ENCODE results near the gene GASK1A.

GASK1A gene

GRCh38 chr3:43001556-43002121, 22.5 kb downstream of the GASK1A start:
- no peak for TF ChIP-seq CTCF (IDR thresholded peaks at IDR 0.05; ENCODE audit: low read depth, low read length)
- H3K4me3 ChIP-seq (ENCODE audit: low read depth, low read length), result no peak overlapping the region

- no peak for TF ChIP-seq CTCF (IDR thresholded peaks at IDR 0.05; ENCODE audit: low read depth, low read length)
- H3K4me3 ChIP-seq (ENCODE audit: low read depth, low read length), result no peak overlapping the region
These were observed 25.2 kb downstream of the GASK1A start for GRCh38 chr3:43004282-43004681.

DNA sequence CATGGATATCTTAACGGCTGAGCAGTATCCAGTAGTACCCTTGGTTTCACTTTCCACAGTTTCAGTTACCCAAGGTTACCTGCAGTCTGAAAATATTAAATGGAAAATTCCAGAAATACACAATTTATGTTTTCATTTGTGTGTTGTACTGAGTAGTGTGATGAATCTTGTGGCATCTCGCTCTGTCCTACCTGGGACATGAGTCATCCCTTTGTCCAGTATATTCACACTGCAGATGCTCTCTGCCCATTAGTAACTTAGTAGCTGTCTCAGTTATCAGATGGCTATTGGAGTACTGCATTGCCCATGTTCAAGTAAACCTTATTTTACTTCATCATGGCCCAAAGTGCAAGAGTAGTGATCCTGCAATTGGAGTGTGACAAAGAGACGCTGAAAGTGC, 26.1 kb downstream of the GASK1A start:
- H3K4me3 ChIP-seq (ENCODE audit: low read depth, low read length), result no peak overlapping the region
- no peak for TF ChIP-seq CTCF (IDR thresholded peaks at IDR 0.05; ENCODE audit: low read depth, low read length)

DNA sequence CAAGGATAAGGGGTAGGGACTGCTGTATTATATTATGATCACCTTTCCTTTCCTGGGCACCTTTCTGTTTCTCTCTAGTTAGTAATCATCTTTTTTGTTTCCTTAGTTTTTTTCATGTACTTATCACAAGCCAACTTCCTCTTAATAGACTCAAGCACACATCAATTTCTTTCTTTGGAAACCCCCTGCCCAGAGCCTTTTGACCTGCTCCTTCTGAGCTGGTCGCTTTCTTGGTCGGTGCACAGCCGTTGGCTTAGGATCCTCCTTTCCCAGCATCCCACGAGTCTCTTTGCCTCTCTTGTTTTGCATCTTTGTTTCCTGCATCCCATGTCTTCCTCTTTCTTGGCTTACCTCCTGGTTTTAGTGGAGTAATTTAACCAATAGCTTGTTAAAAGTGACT, 26.9 kb downstream of the GASK1A start:
- H3K4me3 ChIP-seq (ENCODE audit: low read depth, low read length), result no peak overlapping the region
- no peak for TF ChIP-seq CTCF (IDR thresholded peaks at IDR 0.05; ENCODE audit: low read depth, low read length)

GRCh38 chr3:43006825-43007224, 27.7 kb downstream of the GASK1A start:
- no peak for TF ChIP-seq CTCF (IDR thresholded peaks at IDR 0.05; ENCODE audit: low read depth, low read length)
- H3K4me3 ChIP-seq (ENCODE audit: low read depth, low read length), result no peak overlapping the region

GRCh38 chr3:43009547-43009946, 30.4 kb downstream of the GASK1A start:
- no peak overlapping the region for H3K4me3 ChIP-seq (ENCODE audit: low read depth, low read length)
- TF ChIP-seq CTCF (IDR thresholded peaks at IDR 0.05; ENCODE audit: low read depth, low read length), result no peak

DNA sequence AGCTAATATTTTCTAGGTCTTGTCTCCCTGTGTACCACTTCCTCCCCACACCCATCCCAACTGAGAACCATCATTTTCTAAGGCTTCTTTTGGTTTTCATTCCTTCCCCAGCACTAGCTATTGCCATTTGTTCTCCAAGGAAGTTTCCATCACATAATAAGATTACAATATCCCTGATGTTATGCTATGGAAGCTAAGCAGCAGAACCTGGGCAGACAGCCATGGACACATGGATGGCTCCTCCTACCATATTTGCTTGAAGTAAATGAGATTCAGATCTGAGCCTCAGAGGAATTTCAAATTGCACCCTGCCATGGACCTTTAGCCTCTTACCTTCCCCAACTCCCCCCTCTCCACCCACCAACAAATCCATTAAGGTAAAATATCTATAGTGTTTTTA, 31.5 kb downstream of the GASK1A start:
- H3K4me3 ChIP-seq (ENCODE audit: low read depth, low read length), result no peak overlapping the region
- no peak for TF ChIP-seq CTCF (IDR thresholded peaks at IDR 0.05; ENCODE audit: low read depth, low read length)

All from WI38 (cell line).